Measurements from ENCODE around the gene GNAQ.

- no peak for TF ChIP-seq GATA2 (IDR thresholded peaks at IDR 0.05; ENCODE audit: low read depth, low read length)
- TF ChIP-seq GATA3 (IDR thresholded peaks at IDR 0.05; ENCODE audit: low read depth, low read length) = no peak
Measured at GRCh38 chr9:77922591-77922990, 109.0 kb downstream of the GNAQ start.

All from SH-SY5Y (cell line).